A673 (cell line): Measurements from ENCODE around the gene TTC33. TPM values are rescaled to one million over a fixed set of nuclear protein-coding genes. Genes with fewer than 3 reads are reported as not detected.

Source experiments
- BruUV-seq: library from RNA; stranded (reverse); fragments of 400-500 nt; replicated peaks from 2 replicates; lab custom pipeline; 2021; lab: Mats Ljungman, UMichigan
- CTCF ChIA-PET: fragments of 300-600 bp; sonication (Branson Sonifier 250); formaldehyde crosslinking; loops from one replicate; lab custom pipeline; 2022; ENCODE audit warnings: antibody characterized with exemption; lab: Charles Lee
- POLR2A ChIA-PET: fragments of 300-600 bp; sonication (Branson Sonifier 250); formaldehyde crosslinking; loops from one replicate; lab custom pipeline; 2022; ENCODE audit warnings: antibody characterized with exemption; ENCODE audit not compliant: low non-redundant PET; lab: Charles Lee
- DNase-seq: peaks from one replicate; pipeline ENCODE4 v3.0.0-alpha.2; 2015; ENCODE audit warnings: low spot score
- H3K27ac ChIP-seq: fragments of 200-600 bp; sonication (generic); 2 replicates; pipeline ENCODE4 v1.5.1; 2016; ENCODE audit warnings: mixed run types, low read depth, mild to moderate bottlenecking, mixed read lengths, antibody characterized with exemption, low read length; ENCODE audit not compliant: poor library complexity, severe bottlenecking
- H3K27me3 ChIP-seq: fragments of 200-600 bp; sonication (generic); replicated peaks from 2 replicates; pipeline ENCODE4 v1.6.1; 2017; ENCODE audit warnings: mixed run types, low read depth, mild to moderate bottlenecking, mixed read lengths, antibody characterized with exemption, low read length; ENCODE audit not compliant: insufficient read depth, poor library complexity
- H3K36me3 ChIP-seq: fragments of 200-600 bp; sonication (generic); 2 replicates; pipeline ENCODE4 v1.6.1; 2016; ENCODE audit warnings: mixed run types, mild to moderate bottlenecking, mixed read lengths, antibody characterized with exemption, low read length; ENCODE audit not compliant: insufficient read depth, poor library complexity, severe bottlenecking
- H3K4me1 ChIP-seq: fragments of 200-600 bp; sonication (generic); 2 replicates; pipeline ENCODE4 v1.6.1; 2017; ENCODE audit warnings: mixed run types, mild to moderate bottlenecking, mixed read lengths, antibody characterized with exemption, low read length; ENCODE audit not compliant: insufficient read depth, poor library complexity, severe bottlenecking
- H3K4me3 ChIP-seq: fragments of 200-600 bp; sonication (generic); 2 replicates; pipeline ENCODE4 v1.5.1; 2016; ENCODE audit warnings: low read depth, mixed run types, mild to moderate bottlenecking, mixed read lengths, low read length; ENCODE audit not compliant: poor library complexity, severe bottlenecking
- H3K9me3 ChIP-seq: fragments of 200-600 bp; sonication (generic); 2 replicates; pipeline ENCODE4 v1.6.1; 2016; ENCODE audit warnings: mixed run types, low read depth, mild to moderate bottlenecking, mixed read lengths, antibody characterized with exemption, low read length; ENCODE audit not compliant: poor library complexity, severe bottlenecking
- CTCF ChIP-seq: fragments of 300-800, 200-600 bp; sonication (generic); conservative IDR thresholded peaks from 2 replicates; pipeline ENCODE4 v1.5.1; 2017; ENCODE audit warnings: low read depth, mild to moderate bottlenecking, antibody characterized with exemption, low read length, moderate library complexity, mixed read lengths
- EZH2 ChIP-seq: fragments of 200-600 bp; sonication (generic); IDR thresholded peaks from 2 replicates; pipeline ENCODE4 v1.6.1; 2017; ENCODE audit warnings: borderline replicate concordance, low read depth, mild to moderate bottlenecking, mixed read lengths, antibody characterized with exemption, low read length; ENCODE audit not compliant: poor library complexity, severe bottlenecking
- intact Hi-C: fragments of 100-400 bp; cut with micrococcal nuclease; formaldehyde crosslinking; loops from one replicate; pipeline ENCODE4 v1.10.0; 2022; ENCODE audit not compliant: unreplicated experiment
- total RNA-seq: library from RNA; stranded (reverse); gene quantifications from 2 replicates; pipeline ENCODE4 v1.2.3, GENCODE V29; 2021

TTC33 gene
- total RNA-seq, 1 experiment from 2014 or later, result 17.0 TPM

- intact Hi-C loops, result no loop called here
- no peak for DNase-seq
- H3K4me1 ChIP-seq, result peaks cover 5% of the 10 kb centered on the region
- BruUV-seq, result no TSS peak
- TF ChIP-seq EZH2, result no peak
- TF ChIP-seq CTCF, result no peak
- H3K27me3 ChIP-seq, result no peaks in the 10 kb centered on the region
- ChIA-PET CTCF (no interaction called here), POLR2A (no interaction called here)
- no peaks in the 10 kb centered on the region for H3K9me3 ChIP-seq
- no peak overlapping the region for H3K4me3 ChIP-seq
- no peak overlapping the region for H3K27ac ChIP-seq
- H3K36me3 ChIP-seq, result peaks cover 64% of the 10 kb centered on the region
These were observed 6.9 kb upstream of the TTC33 start for GRCh38 chr5:40762705-40763104.

GRCh38 chr5:40757400-40757799 lies 1.6 kb upstream of the TTC33 start:
- Histone ChIP-seq H3K9me3 (no peaks in the 10 kb centered on the region), H3K4me1 (peaks cover 10% of the 10 kb centered on the region), H3K27ac (no peak overlapping the region), H3K36me3 (peaks cover 22% of the 10 kb centered on the region), H3K4me3 (no peak overlapping the region), H3K27me3 (no peaks in the 10 kb centered on the region)
- ChIA-PET CTCF (no interaction called here), POLR2A (no interaction called here)
- intact Hi-C loops, result loop anchor here (5.0 kb wide), 1 partner anchor 80 kb away; the partner anchor contains the start of gene RPL37
- no peak for DNase-seq
- no TSS peak for BruUV-seq
- no peak for TF ChIP-seq EZH2
- no peak for TF ChIP-seq CTCF

- intact Hi-C loops, result loop anchor here (1.0 to 5.0 kb wide), 2 partner anchors 82 to 124 kb away; partner anchors contain the start of gene RPL37
- H3K27me3 ChIP-seq, result no peaks in the 10 kb centered on the region
- H3K4me1 ChIP-seq, result peaks cover 10% of the 10 kb centered on the region
- no peaks in the 10 kb centered on the region for H3K9me3 ChIP-seq
- CTCF ChIA-PET, result interaction anchor here (0.8 kb wide), 1 partner anchor 43 kb away, joined by 3 read pairs; the partner anchor contains the start of gene PRKAA1
- peak overlapping the region; percentile 90 for H3K27ac ChIP-seq
- peak overlapping the region; percentile 93 for H3K4me3 ChIP-seq
- peak; percentile 82 for TF ChIP-seq CTCF
- no peak for TF ChIP-seq EZH2
- peak; percentile 89 for DNase-seq
- no peaks in the 10 kb centered on the region for H3K36me3 ChIP-seq
- POLR2A ChIA-PET, result no interaction called here
- no TSS peak for BruUV-seq
These were observed 711 bp downstream of the TTC33 start for GRCh38 chr5:40755093-40755406.
